GM19240 (cell line): ENCODE results near the gene SPTB.
"Not testable (repeated sequence)": the region's sequence is repeated elsewhere in the genome, so short reads cannot be mapped to it uniquely, and the experiment has no call there.

Experiments
- DNase-seq: peaks from one replicate; pipeline ENCODE4 v3.0.0; 2011; ENCODE audit warnings: low spot score; ENCODE audit not compliant: insufficient read length

Gene SPTB

DNA sequence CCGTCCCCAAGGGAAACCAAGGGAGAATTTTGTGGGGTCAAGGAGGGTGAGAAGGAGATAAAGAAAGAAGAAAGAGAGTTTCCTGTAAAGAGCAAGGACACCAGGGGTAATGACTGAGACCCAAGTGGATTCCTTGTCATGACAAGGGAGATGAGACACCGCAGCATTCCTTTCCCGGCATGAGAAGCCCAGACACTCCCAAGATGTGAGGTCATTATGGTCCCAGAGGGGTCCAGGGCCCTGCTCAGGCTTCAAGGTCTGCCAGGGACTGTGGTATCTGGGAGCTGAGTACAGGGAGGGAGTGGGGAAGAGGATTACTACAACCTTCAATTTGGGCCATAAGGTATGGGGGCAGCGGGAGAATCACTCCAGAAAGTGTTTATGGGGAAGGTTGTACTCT lies 58.1 kb downstream of the SPTB start:
- DNase-seq, result no peak

- DNase-seq, result no peak
These were observed 61.6 kb downstream of the SPTB start for GRCh38 chr14:64818151-64818550.

DNA sequence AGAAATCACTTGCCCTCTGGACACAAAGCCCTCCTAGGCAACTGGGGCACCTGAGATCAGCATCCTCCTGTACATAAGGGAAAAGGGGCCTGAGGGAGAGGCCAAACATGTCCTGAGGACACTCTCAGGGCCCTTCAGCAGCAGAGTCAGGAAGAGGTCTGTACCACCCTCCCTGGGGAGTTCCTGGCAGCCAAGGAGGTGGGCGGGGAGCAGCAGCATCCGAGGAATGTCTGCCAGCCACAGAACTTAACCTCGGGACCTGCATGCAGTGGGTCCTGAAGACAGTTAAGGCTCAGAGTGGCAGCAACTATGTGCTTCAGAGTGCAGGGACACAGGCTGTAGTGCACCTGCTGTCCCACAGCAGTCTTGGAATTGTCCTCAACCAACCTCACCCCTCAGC lies 62.1 kb downstream of the SPTB start:
- DNase-seq, result no peak

DNA sequence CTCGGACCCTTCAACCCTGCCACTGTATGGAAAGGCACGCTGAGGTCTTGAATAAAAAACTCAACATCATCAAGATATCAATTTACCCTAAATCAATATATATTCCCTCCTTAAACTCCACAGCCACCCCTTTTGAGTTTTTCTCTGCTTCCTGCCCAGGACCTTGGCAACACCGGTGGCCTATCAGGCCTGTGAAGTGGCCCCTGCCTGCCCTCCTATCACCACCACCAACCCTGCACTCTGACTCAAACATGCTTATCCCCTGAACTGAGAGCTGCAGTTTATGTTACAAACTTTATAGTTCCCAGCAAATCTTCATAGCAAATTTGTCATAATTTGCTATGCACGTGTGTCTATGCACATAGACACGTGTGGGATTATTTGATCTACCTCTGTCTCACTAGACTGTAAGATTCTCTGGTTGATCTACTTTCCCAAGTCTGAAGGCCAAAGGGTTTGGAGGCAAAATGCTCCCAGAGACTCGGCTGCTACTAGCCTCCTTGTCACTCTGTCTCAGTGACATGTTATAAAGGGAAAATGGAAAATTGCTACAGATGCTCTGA lies 63.4 kb downstream of the SPTB start:
- no peak for DNase-seq

- no peak for DNase-seq
These were observed 64.5 kb downstream of the SPTB start for GRCh38 chr14:64815257-64815656.

DNA sequence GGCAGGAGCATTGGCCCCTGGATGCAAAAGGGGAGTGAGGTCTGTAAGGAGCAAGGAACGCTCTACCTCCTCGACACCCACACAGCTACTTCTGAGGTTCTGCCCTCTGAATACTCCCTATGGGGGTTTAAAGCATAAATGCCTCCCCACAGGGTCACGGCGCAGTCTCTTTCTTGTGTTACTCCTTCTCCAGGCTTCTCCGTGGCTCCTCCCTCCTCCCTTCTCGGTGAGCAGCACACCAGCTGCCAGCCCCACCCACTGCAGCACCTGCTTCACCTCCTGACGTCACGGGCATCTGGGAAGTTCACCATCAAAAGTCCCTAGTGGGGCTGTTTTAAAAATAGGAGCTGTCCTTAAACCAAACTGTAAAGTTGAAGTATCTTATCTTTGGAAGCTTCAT lies 67.3 kb downstream of the SPTB start:
- DNase-seq, result peak; percentile 26

- no peak for DNase-seq
These were observed 68.0 kb downstream of the SPTB start for GRCh38 chr14:64811676-64812075.

- DNase-seq, result no peak
These were observed 71.3 kb downstream of the SPTB start for GRCh38 chr14:64808449-64808848.

- DNase-seq, result no peak
These were observed 72.2 kb downstream of the SPTB start for GRCh38 chr14:64807551-64807950.

GRCh38 chr14:64806862-64807495 lies 72.7 kb downstream of the SPTB start:
- no peak for DNase-seq

DNA sequence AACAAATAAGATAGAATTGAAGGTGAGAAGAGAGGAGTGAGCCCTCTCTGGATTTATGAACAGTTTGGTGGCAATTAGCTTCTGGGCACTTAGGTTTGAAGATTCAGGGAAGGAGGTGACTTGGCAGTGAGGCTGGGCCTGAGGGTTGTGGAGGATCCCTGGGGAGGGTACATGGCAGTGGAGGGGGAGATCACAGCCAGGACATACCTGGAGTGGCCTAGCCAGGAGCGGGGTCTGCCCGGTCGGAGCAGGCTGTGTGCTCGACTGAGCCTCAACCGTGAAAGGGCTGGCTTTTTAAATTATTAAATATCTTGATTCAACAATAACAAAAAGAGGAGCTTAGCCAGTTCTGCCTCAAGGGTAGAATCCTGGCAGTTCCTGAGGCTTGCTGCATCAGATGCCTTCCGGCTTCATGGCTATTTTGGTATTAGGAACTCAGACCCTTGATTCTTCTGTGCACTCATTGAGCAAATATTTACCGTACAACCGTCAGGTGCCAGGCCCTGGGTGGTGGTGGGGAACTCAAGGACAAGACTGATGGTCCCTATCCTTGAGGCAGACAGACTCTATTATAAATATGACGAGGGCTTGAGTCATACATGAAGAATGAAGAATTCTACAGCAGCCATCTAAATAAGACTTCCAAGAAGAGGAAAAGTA lies 73.4 kb downstream of the SPTB start:
- DNase-seq, result no peak

GRCh38 chr14:64805646-64806045 lies 74.1 kb downstream of the SPTB start:
- not testable (repeated sequence) for DNase-seq

DNA sequence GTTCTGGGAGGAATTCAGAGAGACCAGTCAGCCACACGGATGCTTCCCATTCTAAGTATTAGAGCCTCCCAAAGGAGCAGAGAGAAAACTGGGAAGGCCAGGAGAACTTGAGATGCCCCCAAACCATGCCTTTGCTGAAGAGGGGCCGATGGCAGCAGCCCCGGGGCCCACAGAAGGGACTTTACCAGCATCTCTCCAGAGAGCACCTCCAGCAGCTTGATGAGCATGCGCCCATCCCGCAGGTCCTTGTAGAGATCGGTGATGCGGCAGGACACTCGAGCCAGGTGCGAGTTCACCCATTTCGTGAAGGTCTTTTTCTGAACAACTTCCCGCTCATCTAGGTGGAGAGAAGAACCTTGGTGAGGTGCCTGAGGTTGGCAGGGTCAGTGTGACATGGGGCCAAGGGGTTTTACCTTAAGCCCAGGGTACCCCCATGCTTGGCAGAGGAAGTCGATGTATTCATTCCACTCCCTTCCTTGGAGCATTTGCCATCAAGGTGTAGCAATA lies 74.9 kb downstream of the SPTB start:
- DNase-seq, result no peak

DNA sequence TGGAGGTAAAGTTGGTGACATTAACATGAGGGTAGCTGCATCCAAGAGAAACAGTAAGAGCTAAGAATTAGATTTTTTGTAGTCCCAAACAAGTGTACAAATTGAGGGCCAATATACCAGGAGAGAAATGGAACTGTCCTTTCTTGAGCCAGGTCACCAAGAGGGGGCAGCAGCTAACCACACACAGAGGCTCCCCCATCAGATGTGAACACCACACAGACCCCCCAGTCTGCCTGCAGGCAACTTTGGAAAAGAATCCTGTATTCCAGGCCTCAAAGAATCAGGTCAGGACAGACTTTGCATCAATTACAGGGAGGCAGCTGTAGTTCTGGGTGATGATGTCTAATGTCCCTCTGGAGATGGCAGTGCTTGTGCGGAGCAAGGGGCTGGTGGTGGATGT lies 77.9 kb downstream of the SPTB start:
- no peak for DNase-seq

DNA sequence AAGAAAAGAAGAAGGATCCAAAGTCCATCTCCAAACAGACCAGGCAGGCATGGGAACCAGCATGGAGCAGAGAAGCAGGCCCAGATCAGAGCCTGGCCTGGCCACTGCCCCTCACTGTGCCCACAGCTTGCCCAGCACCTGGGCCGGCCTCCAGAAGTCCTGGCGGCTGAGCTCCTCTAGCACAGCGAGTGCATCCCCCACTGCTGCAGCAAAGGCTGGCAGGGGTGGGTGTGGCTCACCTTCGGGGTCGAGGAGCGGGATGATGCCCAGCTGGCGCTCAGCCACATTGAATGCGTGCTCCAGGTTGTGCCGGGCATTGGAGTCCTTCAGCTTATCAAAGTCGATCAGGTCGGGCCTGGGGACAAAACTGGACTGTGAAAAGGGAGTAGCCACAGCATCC lies 78.7 kb downstream of the SPTB start:
- DNase-seq, result no peak

- no peak for DNase-seq
These were observed 79.7 kb downstream of the SPTB start for GRCh38 chr14:64800000-64800399.

- no peak for DNase-seq
These were observed 80.2 kb downstream of the SPTB start for GRCh38 chr14:64799555-64799954.

DNA sequence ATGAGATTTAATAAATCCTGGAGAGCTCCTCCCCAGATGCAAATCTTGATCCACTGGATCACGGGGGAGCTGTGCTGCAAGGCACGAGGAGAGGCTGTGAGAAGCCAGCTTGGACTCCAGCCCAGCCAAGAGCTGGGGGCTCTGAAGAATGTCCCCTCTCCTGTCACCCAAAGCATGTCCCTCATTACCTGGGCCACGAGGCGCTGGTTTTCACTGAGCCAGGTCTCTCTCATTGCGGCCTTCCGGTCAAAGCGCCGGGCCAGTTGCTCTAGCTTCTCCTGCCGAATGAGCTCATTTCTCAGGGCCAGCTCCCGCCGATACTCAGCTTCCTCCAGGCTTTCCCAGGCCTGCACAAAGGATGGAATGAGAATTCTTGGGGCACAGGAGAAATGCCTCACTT lies 83.3 kb downstream of the SPTB start:
- no peak for DNase-seq

- DNase-seq, result no peak
These were observed 83.8 kb downstream of the SPTB start for GRCh38 chr14:64795921-64796320.

GRCh38 chr14:64795211-64795610 lies 84.5 kb downstream of the SPTB start:
- DNase-seq, result no peak

DNA sequence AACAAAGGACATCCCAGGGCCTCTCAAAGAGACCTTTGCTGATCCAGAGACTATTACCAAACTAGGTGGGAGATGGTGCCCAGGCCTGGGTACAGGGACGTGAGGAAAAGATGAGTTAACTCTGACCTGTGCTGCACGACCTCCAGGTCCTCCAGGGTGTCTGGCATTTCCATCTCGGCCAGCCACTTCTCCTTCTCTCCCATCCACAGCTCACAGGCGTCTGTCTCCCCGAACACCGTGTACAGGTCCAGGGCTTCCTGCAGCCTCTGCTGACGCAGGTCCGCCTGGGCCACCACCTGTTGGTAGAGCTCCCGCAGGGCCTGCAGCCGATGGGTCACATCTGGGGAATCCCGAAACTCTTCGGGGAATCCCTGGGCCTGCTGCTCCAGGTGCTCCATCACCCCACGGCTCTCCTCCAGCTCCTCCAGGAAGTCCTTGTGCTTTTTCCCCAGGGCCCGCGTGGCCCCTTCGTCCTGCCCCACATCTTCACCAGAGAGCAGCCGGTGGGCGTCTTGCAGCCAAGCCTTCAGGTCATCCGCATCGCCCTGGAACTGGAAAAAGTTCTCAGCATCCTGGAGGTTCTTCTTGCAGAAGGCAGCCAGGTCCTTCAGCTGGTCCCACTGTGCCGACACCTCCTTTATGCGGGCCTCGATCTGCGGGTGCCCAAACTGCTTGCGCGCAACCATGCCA lies 86.7 kb downstream of the SPTB start:
- DNase-seq, result no peak

- no peak for DNase-seq
These were observed 87.5 kb downstream of the SPTB start for GRCh38 chr14:64792231-64792630.
